Testis (tissue), 2 donors: Measurements from ENCODE around the gene IFNGR2.

Source experiments
- POLR2A ChIP-seq: fragments of 450-650 bp; IDR thresholded peaks from one replicate; pipeline ENCODE4 v1.6.1; 2017; ENCODE audit warnings: antibody characterized with exemption, mild to moderate bottlenecking, moderate library complexity
- TF ChIP-seq, protein P1 (sequence below), 3 experiments: fragments of 450-650 bp in 2 of 3; fragments of 200-600 bp in 1 of 3; sonication (generic) in 1 of 3; IDR thresholded peaks; one replicate each; pipeline ENCODE4 v1.5.1; 2016 to 2019; ENCODE audit warnings: antibody characterized with exemption in 3 of 3, mild to moderate bottlenecking in 2 of 3, moderate library complexity in 1 of 3

DNA sequence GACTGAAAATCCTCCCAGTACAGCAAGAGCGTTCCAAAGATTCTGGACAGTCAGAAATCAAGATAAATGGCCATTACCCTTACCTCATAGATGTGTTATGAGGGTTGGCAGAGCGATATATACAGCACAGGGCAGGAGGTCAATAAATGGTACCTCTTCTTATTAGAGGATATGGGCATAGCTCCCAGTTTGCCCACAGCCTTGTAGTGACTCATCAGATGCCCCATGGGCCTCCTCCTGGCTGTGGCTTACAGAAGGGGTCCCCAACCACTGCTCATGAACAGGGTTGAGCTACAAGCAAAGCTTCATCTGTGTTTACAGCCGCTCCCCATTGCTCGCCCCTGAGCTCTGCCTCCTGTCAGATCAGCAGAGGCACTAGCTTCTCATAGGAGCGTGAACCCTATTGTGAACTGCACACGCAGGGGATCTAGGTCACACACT lies 7.3 kb upstream of the IFNGR2 start:
- TF ChIP-seq POLR2A, result no peak
- TF ChIP-seq, protein P1, sequence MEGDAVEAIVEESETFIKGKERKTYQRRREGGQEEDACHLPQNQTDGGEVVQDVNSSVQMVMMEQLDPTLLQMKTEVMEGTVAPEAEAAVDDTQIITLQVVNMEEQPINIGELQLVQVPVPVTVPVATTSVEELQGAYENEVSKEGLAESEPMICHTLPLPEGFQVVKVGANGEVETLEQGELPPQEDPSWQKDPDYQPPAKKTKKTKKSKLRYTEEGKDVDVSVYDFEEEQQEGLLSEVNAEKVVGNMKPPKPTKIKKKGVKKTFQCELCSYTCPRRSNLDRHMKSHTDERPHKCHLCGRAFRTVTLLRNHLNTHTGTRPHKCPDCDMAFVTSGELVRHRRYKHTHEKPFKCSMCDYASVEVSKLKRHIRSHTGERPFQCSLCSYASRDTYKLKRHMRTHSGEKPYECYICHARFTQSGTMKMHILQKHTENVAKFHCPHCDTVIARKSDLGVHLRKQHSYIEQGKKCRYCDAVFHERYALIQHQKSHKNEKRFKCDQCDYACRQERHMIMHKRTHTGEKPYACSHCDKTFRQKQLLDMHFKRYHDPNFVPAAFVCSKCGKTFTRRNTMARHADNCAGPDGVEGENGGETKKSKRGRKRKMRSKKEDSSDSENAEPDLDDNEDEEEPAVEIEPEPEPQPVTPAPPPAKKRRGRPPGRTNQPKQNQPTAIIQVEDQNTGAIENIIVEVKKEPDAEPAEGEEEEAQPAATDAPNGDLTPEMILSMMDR (IDR thresholded peaks at IDR 0.05), result no peak
